Measurements from ENCODE around the gene SPTBN1.

- TF ChIP-seq CTCF (conservative IDR thresholded peaks at IDR 0.05; ENCODE audit: low read depth in 2 of 2) (no peak), ETS1 (IDR thresholded peaks at IDR 0.05) (no peak), EZH2 (IDR thresholded peaks at IDR 0.05; ENCODE audit: low read depth, unreplicated experiment) (no peak)
These were observed 175.6 kb downstream of the SPTBN1 start for GRCh38 chr2:54631755-54632154.

All from GM23338 (cell line).